NCI-H187 (cell line): ENCODE results near the gene COLQ.

Experiments used
- DNase-seq, 2 experiments: peaks; one replicate each; lab custom pipeline; 2025; lab: John Stamatoyannopoulos, UW

The COLQ gene

GRCh38 chr3:15454965-15455364 is 66.5 kb downstream of the COLQ start:
- no peak for DNase-seq

- no peak for DNase-seq
Measured at GRCh38 chr3:15453991-15454625, 67.4 kb downstream of the COLQ start.

GRCh38 chr3:15453501-15453900 is 68.0 kb downstream of the COLQ start:
- no peak for DNase-seq

- DNase-seq: no peak
Measured at GRCh38 chr3:15452961-15453360, 68.5 kb downstream of the COLQ start.

- no peak for DNase-seq
Measured at GRCh38 chr3:15452156-15452555, 69.3 kb downstream of the COLQ start.

- no peak for DNase-seq
Measured at GRCh38 chr3:15451216-15452113, 70.0 kb downstream of the COLQ start.

- no peak for DNase-seq
Measured at GRCh38 chr3:15450438-15451215, 70.9 kb downstream of the COLQ start.

- DNase-seq: no peak
Measured at GRCh38 chr3:15449489-15450224, 71.8 kb downstream of the COLQ start.

- DNase-seq: no peak
Measured at GRCh38 chr3:15443826-15444524, 77.5 kb downstream of the COLQ start.

- no peak for DNase-seq
Measured at GRCh38 chr3:15440891-15441290, 80.6 kb downstream of the COLQ start.

- DNase-seq: no peak
Measured at GRCh38 chr3:15439476-15439875, 82.0 kb downstream of the COLQ start.

GRCh38 chr3:15438983-15439382 is 82.5 kb downstream of the COLQ start:
- DNase-seq: no peak

- no peak for DNase-seq
Measured at GRCh38 chr3:15436246-15436645, 85.3 kb downstream of the COLQ start.

- DNase-seq: no peak
Measured at GRCh38 chr3:15434756-15435155, 86.8 kb downstream of the COLQ start.

- no peak for DNase-seq
Measured at GRCh38 chr3:15433531-15433930, 88.0 kb downstream of the COLQ start.

GRCh38 chr3:15431256-15431837 is 90.2 kb downstream of the COLQ start:
- no peak for DNase-seq

- no peak for DNase-seq
Measured at GRCh38 chr3:15430624-15431023, 90.9 kb downstream of the COLQ start.

GRCh38 chr3:15429080-15429479 is 92.4 kb downstream of the COLQ start:
- no peak for DNase-seq

- no peak for DNase-seq
Measured at GRCh38 chr3:15428539-15428938, 93.0 kb downstream of the COLQ start.

- DNase-seq: no peak
Measured at GRCh38 chr3:15427981-15428380, 93.5 kb downstream of the COLQ start.
